ENCODE results near the gene DPP6. TPM values are rescaled to one million over a fixed set of nuclear protein-coding genes. Genes with fewer than 3 reads are reported as not detected.

Gene DPP6
- total and polyA plus RNA-seq, 2 experiments from 2014 or later: not detected

- no peak overlapping the region for H3K4me2 ChIP-seq
- H3K27me3 Mint-ChIP-seq (ENCODE audit: insufficient read depth, low read depth, poor library complexity): peaks cover 2% of the 10 kb centered on the region
- DNase-seq (ENCODE audit: low spot score) (no peak), ATAC-seq (no peak)
- H3K27me3 ChIP-seq (ENCODE audit: insufficient read depth): no peaks in the 10 kb centered on the region
- peaks cover 2% of the 10 kb centered on the region; the same call in 1 of the 3 replicates for H3K4me1 Mint-ChIP-seq
- H3K4me1 ChIP-seq (ENCODE audit: insufficient read depth): no peaks in the 10 kb centered on the region
- no peaks in the 10 kb centered on the region for H4K20me1 ChIP-seq (replicated peaks; ENCODE audit: insufficient read depth)
- TF ChIP-seq JUNB (IDR thresholded peaks at IDR 0.05; ENCODE audit: unreplicated experiment) (no peak), NANOG (IDR thresholded peaks at IDR 0.05; ENCODE audit: borderline replicate concordance) (no peak), CREB1 (CRISPR knock-in tag; IDR thresholded peaks at IDR 0.05; ENCODE audit: low read depth) (no peak), ZNF331 (CRISPR knock-in tag; IDR thresholded peaks at IDR 0.05; ENCODE audit: low read depth) (no peak), EZH2 (IDR thresholded peaks at IDR 0.05; ENCODE audit: low read depth, unreplicated experiment) (no peak), POLR2AphosphoS5 (IDR thresholded peaks at IDR 0.05; ENCODE audit: low read depth) (no peak), REST (IDR thresholded peaks at IDR 0.05; ENCODE audit: unreplicated experiment) (no peak), EZH2phosphoT487 (IDR thresholded peaks at IDR 0.05; ENCODE audit: unreplicated experiment) (no peak), ZNF114 (CRISPR knock-in tag; IDR thresholded peaks at IDR 0.05) (no peak), STAT1 (IDR thresholded peaks at IDR 0.05; ENCODE audit: unreplicated experiment) (no peak), ETS1 (IDR thresholded peaks at IDR 0.05) (no peak), ZNF462 (CRISPR knock-in tag; IDR thresholded peaks at IDR 0.05) (no peak)
- TF ChIP-seq, protein P1, sequence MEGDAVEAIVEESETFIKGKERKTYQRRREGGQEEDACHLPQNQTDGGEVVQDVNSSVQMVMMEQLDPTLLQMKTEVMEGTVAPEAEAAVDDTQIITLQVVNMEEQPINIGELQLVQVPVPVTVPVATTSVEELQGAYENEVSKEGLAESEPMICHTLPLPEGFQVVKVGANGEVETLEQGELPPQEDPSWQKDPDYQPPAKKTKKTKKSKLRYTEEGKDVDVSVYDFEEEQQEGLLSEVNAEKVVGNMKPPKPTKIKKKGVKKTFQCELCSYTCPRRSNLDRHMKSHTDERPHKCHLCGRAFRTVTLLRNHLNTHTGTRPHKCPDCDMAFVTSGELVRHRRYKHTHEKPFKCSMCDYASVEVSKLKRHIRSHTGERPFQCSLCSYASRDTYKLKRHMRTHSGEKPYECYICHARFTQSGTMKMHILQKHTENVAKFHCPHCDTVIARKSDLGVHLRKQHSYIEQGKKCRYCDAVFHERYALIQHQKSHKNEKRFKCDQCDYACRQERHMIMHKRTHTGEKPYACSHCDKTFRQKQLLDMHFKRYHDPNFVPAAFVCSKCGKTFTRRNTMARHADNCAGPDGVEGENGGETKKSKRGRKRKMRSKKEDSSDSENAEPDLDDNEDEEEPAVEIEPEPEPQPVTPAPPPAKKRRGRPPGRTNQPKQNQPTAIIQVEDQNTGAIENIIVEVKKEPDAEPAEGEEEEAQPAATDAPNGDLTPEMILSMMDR (conservative IDR thresholded peaks at IDR 0.05; ENCODE audit: low read depth in 2 of 2): no peak
- H3K36me3 ChIP-seq (ENCODE audit: insufficient read depth): no peaks in the 10 kb centered on the region
- no peak overlapping the region for H3K4me3 ChIP-seq
- no peaks in the 10 kb centered on the region for H3K79me2 ChIP-seq (replicated peaks; ENCODE audit: insufficient read depth)
- H3K27ac ChIP-seq (ENCODE audit: low read depth): no peak overlapping the region
- no peaks in the 10 kb centered on the region for H3K9me3 Mint-ChIP-seq
- H3K36me3 Mint-ChIP-seq (ENCODE audit: low read depth): no peaks in the 10 kb centered on the region; the same call in 2 of the 3 replicates
- no peak overlapping the region for H3K27ac Mint-ChIP-seq
- H3F3A ChIP-seq (replicated peaks; ENCODE audit: low read depth): peaks cover 5% of the 10 kb centered on the region
- H3K9me2 ChIP-seq (ENCODE audit: insufficient read depth): no peaks in the 10 kb centered on the region
- no peak overlapping the region for H2AFZ ChIP-seq
- no peak overlapping the region for H3K4me3 Mint-ChIP-seq
These were observed 827.4 kb downstream of the DPP6 start for GRCh38 chr7:154879629-154880028.
